Measurements from ENCODE around the gene PYGM. TPM values are rescaled to one million over a fixed set of nuclear protein-coding genes. Genes with fewer than 3 reads are reported as not detected.

The PYGM gene
- total RNA-seq, 2 experiments from 2014 or later = 2.2 TPM

DNA sequence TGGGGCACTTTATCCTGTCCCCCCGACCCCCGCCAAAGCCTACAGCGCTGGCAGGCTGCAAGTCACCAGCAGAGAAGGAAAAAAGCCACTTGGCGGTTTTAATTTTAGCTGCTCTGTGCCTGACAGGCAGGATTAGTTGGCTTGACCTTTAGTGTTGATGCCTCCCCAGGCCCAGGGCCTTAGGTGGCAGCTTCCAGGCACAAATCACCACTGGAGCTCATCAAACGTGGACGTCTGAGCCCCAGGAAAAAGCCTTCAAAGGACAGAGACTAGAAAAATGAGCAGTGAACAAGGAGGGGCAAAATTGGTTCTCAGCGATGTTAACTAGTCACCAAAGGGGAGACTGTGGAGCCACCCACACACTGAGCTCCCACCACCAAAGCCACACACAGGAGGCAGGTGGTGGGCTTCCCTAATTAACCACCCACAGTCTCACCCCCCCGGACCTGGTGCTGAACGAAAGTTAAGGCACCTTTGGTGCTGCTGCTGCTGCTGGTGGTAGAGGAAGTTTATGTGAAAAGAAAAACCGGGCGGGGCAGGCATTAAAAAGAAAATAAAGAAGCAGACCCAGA lies 4.4 kb upstream of the PYGM start:
- H2AFZ ChIP-seq (ENCODE audit: low read length) = no peak overlapping the region
- CTCF ChIA-PET (ENCODE audit: unreplicated experiment) = interaction anchor here (0.7 kb wide), 1 partner anchor 109 kb away, joined by 3 read pairs; no protein-coding TSS in a partner anchor
- no peaks in the 10 kb centered on the region for H3K9me3 ChIP-seq (ENCODE audit: low read length)
- DNase-seq (ENCODE audit: low spot score) = no peak
- H3K4me1 ChIP-seq (ENCODE audit: insufficient read depth, low read length, poor library complexity, severe bottlenecking) = peaks cover 53% of the 10 kb centered on the region
- intact Hi-C loops (cut with micrococcal nuclease; ENCODE audit: unreplicated experiment) = no loop called here
- peaks cover 73% of the 10 kb centered on the region for H3K36me3 ChIP-seq (ENCODE audit: insufficient read depth, low read length)
- TF ChIP-seq, protein P1, sequence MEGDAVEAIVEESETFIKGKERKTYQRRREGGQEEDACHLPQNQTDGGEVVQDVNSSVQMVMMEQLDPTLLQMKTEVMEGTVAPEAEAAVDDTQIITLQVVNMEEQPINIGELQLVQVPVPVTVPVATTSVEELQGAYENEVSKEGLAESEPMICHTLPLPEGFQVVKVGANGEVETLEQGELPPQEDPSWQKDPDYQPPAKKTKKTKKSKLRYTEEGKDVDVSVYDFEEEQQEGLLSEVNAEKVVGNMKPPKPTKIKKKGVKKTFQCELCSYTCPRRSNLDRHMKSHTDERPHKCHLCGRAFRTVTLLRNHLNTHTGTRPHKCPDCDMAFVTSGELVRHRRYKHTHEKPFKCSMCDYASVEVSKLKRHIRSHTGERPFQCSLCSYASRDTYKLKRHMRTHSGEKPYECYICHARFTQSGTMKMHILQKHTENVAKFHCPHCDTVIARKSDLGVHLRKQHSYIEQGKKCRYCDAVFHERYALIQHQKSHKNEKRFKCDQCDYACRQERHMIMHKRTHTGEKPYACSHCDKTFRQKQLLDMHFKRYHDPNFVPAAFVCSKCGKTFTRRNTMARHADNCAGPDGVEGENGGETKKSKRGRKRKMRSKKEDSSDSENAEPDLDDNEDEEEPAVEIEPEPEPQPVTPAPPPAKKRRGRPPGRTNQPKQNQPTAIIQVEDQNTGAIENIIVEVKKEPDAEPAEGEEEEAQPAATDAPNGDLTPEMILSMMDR (conservative IDR thresholded peaks at IDR 0.05; ENCODE audit: low read length) = no peak
- peak overlapping the region; percentile 66 for H3K27ac ChIP-seq (ENCODE audit: low read depth, low read length, poor library complexity, severe bottlenecking)
- no peak overlapping the region for H3K4me3 ChIP-seq (ENCODE audit: low read depth, low read length, poor library complexity, severe bottlenecking)
- H3K9me2 ChIP-seq (ENCODE audit: insufficient read depth, low read length) = no peaks in the 10 kb centered on the region
- peaks cover 21% of the 10 kb centered on the region; the same call in 1 of the 2 replicates for H3K79me2 ChIP-seq (ENCODE audit: insufficient read depth, low read depth, low read length)
- peak overlapping the region; percentile 30; the same call in 1 of the 2 replicates for H3K4me2 ChIP-seq (ENCODE audit: low read length)
- H4K20me1 ChIP-seq (ENCODE audit: insufficient read depth, low read length) = peaks cover 22% of the 10 kb centered on the region
- BruUV-seq (replicated peaks) = no TSS peak
- POLR2A ChIA-PET = interaction anchor here (1.0 to 3.1 kb wide), 5 partner anchors 8 to 21 kb away, joined by 3 to 15 read pairs (median 9); partner anchors contain the start of gene SF1

GRCh38 chr11:64763526-64764039 lies 3.8 kb upstream of the PYGM start:
- no peaks in the 10 kb centered on the region for H3K9me3 ChIP-seq (ENCODE audit: low read length)
- no peak for DNase-seq (ENCODE audit: low spot score)
- peak overlapping the region; percentile 30; the same call in 1 of the 2 replicates for H3K4me2 ChIP-seq (ENCODE audit: low read length)
- H3K4me3 ChIP-seq (ENCODE audit: low read depth, low read length, poor library complexity, severe bottlenecking) = no peak overlapping the region
- POLR2A ChIA-PET = interaction anchor here (1.0 to 3.1 kb wide), 5 partner anchors 8 to 21 kb away, joined by 3 to 15 read pairs (median 9); partner anchors contain the start of gene SF1
- H3K79me2 ChIP-seq (ENCODE audit: insufficient read depth, low read depth, low read length) = peaks cover 20% of the 10 kb centered on the region; the same call in 1 of the 2 replicates
- peaks cover 67% of the 10 kb centered on the region for H3K36me3 ChIP-seq (ENCODE audit: insufficient read depth, low read length)
- no TSS peak for BruUV-seq (replicated peaks)
- no peaks in the 10 kb centered on the region for H3K9me2 ChIP-seq (ENCODE audit: insufficient read depth, low read length)
- CTCF ChIA-PET (ENCODE audit: unreplicated experiment) = interaction anchor here (0.5 to 0.7 kb wide), 2 partner anchors 96 to 108 kb away, joined by 3 read pairs; no protein-coding TSS in a partner anchor
- H4K20me1 ChIP-seq (ENCODE audit: insufficient read depth, low read length) = peaks cover 22% of the 10 kb centered on the region
- TF ChIP-seq EZH2phosphoT487 (IDR thresholded peaks at IDR 0.05; ENCODE audit: borderline replicate concordance, low read depth, low read length) = no peak
- TF ChIP-seq, protein P1 (conservative IDR thresholded peaks at IDR 0.05; ENCODE audit: low read length) = no peak
- H3K27ac ChIP-seq (ENCODE audit: low read depth, low read length, poor library complexity, severe bottlenecking) = peak overlapping the region; percentile 66
- peaks cover 53% of the 10 kb centered on the region for H3K4me1 ChIP-seq (ENCODE audit: insufficient read depth, low read length, poor library complexity, severe bottlenecking)
- intact Hi-C loops (cut with micrococcal nuclease; ENCODE audit: unreplicated experiment) = loop anchor here (1.0 kb wide), 1 partner anchor 20 kb away; no protein-coding TSS in a partner anchor
- H2AFZ ChIP-seq (ENCODE audit: low read length) = no peak overlapping the region

Measured in OCI-LY7 (cell line).